Glomerular visceral epithelial cell (primary cell): ENCODE results near the gene CD151.

Experiments
- DNase-seq: peaks from one replicate; pipeline ENCODE4 v3.0.0-alpha.2; 2016; ENCODE audit errors: extremely low spot score

The CD151 gene

DNA sequence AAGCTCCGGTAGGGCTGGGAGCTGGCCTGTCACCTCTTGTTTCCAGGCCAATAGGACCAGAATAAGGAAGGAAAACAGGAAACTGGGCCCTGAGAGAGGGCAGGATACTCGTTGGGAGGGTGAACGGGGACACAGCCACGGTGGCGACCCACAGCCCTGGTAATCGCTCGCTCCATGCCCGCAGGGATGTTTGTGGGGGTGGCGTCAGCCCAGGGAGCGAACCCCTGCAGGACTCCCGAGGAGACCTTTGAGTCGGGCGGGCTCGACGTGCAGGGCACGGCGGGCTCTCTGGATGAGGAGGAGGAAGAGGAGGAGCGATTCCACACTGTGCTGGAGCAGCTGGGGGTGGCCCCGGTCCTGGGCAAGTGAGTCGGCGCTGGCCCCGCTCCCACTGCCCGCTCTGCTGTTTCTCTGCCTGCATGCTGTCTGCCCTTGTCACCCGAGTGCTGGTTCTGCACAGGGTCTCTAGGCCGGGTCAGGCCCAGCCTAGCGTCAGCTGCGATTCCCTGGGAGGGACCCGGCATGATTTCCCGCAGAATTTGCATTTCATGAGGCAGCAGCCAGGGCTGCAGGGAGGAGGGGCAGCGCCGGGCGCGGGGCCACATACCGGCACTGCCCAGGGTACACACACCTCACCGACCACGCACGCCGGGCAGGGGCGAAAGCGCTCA lies 3.4 kb upstream of the CD151 start:
- peak; percentile 75 for DNase-seq

DNA sequence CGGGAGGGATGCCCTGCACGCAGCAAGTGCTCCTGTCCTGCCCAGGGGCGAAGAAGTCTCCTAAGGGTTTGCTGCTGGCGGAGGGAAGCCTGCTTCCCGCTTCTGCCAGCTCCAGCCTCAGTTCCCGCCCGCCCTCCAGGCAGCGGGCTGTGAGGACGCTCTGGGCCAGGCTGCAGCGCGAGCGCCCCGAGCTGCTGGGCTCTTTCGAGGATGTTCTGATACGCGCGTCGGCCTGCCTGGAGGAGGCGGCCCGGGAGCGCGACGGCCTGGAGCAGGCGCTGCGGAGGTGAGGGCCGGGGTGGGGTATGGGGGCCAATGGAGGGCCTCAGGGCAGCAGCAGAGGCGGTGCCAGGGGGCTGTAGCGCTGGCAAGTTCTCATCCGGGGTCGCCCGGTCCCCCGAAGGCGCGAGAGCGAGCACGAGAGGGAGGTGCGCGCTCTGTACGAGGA lies 2.9 kb upstream of the CD151 start:
- DNase-seq, result no peak

DNA sequence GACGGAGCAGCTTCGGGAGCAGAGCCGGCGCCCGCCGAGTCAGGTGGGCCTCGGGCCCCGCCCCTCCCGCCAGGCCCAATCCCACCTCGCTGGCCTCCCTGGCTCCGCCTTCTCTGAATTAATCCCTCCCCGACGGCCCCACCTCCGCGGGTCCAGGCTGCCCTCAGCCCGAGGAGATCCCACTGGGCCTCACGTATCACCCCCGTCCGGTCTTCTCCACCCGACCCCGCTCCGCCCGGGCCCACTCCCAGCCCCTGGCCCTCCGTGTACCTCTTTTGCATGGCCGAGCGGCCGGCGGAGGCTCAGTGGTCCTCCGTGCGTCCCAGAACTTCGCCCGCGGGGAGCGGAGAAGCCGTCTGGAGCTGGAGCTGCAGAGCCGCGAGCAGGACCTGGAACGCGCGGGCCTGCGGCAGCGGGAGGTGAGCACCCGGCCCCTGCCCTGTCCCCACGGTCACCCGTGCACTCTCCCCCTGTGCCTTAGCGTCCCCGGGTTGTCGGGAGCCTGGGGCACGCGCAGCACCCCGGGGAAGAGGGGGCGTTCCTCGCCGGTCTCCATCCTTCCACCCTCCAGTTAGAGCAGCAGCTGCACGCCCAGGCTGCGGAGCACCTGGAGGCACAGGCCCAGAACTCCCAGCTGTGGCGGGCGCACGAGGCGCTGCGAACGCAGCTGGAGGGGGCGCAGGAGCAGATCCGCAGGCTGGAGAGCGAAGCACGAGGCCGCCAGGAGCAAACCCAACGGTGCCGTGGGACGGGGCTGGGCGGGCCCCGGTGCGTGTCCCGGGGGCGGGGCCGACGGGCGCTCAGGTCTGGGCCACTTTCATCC lies 2.2 kb upstream of the CD151 start:
- DNase-seq, result peak; percentile 61

DNA sequence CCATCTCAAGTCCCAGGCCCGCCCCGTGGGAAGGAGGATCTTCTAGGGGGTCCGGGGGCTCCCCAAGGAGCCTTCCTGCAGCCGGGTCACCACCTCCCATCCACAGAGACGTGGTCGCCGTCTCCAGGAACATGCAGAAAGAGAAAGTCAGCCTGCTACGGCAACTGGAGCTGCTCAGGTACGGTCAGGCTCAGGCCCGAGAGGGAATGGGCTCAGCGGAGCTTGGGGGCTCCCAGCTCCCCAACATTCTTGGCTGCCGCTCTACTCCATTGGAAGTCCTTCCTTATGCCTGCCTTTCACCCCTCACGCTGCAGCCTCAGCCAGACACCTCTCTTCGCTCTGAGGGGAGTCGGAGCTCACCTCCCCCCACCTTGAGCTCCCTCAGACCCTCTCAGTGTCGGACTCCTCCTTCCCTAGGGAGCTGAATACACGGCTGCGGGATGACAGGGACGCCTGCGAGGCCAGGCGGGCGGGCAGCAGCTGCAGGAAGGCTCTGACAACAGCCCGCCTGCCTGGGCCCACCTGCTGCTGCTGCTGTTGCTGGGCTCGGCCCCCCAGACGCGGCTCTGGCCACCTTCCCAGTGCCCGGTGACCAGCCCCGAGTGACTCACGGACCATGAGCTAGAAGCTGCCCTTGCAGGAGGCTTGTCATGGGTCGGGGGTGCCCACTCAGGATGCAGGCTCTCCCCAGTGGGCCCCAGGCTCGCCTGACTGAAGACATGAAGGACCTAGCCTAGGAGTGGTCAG lies 1.5 kb upstream of the CD151 start:
- peak; percentile 83 for DNase-seq

DNA sequence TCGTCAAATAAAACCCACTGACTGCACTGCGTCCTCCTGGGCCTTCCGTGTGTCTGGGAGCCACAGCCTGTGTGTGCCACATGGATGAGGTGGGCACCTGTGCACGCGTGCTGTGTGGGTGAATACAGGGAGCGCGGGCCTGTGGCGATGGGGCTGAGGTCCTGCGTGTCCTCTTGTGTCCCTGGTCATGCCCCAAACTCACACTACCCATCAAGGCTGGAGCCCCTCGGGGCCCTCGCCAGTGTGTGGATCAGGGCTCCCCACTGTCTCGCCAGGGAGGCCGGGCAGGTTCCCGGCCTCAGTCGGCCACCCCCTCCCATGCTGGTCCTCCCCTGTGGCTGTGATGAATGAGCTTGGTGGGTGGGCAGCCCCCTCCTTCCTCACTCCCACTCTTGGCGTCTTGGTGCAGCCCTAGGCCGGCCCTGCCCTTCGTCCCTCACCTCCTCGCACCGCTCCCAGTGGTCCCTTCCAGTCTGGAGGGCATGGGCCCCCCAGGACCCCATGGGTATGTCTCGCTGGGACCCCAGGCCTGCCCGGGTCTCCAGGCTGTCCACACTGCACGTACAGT lies 707 bp upstream of the CD151 start:
- DNase-seq, result no peak

DNA sequence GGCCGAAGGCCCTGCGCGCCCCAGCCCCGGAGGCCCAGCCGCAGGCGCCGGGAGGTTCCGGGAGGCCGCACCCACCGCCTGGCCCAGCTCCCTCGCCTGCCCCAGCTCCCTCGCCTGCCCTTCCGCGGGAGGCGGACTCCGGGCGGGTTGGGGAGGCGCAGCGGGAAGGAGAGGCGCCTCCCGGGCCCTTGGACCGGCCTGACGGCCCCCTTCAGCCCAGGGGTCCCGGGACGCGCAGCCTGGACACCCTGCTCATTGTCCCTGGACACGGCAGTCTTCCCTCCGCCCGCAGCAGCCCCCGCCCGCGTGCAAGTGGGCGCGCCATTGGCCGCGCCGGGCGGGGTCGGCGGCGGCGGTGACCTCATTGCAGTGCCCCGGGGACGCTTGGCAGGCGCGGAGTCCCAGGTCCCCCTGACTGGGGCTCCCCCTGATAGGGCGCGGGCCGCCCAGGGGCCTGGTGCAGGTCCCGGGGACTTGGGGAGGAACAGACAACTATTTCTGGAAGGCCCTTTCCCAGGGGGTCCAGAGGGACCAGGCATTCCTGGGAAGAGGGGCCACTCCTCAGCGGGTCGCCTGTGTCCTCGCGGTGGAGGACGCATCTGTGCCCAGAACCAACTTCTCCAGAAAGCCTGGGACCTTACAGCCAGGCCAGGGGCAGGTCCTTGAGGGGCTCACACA lies 501 bp downstream of the CD151 start:
- peak; percentile 63 for DNase-seq

DNA sequence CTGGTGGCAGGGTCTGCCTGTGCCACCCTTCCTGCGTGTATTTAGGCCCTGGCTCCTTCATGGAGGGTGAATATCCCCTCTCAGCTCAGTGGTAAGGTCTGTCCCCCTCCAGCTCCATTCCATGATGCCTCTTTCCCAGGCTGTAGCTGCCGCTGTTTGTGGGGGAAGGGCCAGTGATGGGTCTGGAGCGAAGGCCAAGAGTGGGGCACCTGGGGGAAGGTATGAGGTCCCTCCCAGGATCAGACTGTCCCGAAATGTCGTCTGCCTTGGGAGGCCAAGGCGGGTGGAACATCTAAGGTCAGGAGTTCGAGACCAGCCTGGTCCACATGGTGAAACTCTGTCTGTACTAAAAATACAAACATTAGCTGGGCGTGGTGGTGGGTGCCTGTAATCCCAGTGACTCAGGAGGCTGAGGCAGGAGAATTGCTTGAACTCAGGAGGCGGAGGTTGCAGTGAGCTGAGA lies 1.1 kb downstream of the CD151 start:
- no peak for DNase-seq

DNA sequence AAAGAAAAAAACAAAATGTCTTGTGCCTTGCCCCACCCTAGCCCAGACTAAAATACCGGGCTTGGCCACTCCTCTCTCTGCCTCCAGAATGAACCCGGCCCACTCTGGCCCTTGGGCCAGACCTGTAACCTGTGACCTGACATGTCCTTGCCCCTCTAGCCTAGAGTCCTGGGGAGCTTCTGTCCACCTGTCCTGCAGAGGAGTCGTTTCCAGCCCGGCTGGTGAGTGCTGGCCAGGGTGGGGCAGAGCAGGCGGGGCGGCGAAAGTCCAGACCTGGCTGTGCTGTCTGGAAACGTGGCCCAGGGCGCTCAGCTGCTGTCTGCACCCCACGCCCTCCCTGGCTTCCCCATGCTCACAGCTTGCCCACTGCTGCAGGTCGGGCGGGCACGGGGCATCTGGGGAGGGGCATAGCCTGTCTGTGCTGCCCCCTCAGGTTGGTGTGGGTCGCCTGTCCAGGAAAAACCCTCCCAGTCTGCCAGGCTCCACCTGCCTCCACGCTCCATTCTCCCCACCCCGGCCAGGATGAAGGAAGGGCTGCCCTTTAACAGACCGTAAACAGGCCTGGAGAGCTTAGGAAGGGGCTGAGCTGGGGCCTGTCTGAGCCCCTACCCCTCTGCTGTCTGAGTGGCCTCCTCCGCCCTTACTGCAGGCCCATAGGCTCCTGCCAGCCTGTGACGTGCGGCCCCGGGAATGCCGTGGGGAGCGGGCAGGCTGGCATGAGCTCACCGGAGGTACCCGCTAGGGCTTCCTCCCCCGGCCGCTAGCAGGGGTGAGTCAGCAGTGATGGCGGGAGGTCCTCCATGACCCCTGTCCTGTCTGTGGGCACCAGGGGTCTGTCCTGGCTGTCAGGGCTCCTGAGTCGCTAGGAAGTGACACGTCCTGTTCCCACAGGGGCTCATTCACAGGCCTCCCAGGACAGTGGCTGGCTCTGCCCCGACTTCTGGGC lies 1.9 kb downstream of the CD151 start:
- DNase-seq, result peak; percentile 97

DNA sequence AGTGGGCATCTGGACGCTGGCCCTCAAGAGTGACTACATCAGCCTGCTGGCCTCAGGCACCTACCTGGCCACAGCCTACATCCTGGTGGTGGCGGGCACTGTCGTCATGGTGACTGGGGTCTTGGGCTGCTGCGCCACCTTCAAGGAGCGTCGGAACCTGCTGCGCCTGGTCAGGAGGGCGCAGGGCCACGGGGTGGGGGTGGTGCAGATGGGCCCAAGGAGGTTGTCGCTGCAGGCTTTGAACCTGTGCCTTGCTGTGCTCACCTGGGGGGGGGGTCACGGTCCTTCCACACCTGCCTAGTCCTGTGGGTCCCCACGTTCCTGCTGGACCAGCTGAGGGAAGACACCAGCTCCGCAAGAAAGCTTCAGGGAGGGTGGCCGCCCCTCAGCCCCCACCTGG lies 3.5 kb downstream of the CD151 start:
- no peak for DNase-seq

DNA sequence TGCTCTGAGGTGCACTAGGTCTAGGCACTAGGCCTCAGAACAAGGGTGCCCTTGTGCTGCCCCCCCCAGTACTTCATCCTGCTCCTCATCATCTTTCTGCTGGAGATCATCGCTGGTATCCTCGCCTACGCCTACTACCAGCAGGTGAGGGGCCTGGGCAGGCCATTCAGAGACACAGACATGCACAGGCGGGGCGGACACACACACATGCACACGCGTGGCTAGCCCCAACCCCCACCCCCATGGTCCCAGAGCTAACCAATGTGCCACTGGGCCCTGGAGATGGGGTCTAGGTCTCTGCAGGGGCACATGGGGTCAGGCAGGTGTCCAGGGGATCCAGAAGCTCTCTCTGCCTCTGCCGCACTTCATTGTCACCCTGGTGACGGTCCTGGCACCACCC lies 3.9 kb downstream of the CD151 start:
- DNase-seq, result no peak

DNA sequence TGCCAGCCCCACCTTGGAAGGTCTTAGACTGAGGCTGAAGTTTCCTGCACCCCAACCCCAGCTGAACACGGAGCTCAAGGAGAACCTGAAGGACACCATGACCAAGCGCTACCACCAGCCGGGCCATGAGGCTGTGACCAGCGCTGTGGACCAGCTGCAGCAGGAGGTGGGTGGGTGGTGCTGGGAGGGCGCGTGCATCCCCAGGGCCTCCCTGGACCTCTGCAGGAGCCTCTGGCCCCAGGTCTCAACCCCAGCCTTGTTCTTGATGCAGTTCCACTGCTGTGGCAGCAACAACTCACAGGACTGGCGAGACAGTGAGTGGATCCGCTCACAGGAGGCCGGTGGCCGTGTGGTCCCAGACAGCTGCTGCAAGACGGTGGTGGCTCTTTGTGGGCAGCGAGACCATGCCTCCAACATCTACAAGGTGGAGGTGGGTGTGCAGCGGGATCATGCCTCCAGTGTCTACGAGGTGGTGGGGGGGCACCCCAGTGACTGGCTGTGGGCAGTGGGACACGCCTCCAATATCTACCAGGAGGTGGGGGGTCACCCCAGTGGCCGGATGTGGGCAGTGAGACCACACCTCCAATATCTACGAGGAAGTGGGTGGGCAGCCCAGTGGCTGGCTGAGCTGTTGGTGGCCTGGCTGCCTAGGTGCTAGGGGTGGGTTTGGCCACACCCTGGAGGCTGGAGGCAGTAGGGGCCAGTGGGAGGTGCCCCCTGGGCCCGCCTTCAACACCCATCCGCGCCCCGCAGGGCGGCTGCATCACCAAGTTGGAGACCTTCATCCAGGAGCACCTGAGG lies 4.6 kb downstream of the CD151 start:
- DNase-seq, result no peak

DNA sequence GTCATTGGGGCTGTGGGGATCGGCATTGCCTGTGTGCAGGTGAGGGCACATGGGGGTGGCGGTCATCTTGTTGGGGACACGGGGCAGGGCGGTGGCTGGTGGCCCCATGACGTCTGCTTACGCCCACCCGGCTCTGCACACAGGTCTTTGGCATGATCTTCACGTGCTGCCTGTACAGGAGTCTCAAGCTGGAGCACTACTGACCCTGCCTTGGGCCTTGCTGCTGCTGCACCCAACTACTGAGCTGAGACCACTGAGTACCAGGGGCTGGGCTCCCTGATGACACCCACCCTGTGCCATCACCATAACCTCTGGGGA lies 5.2 kb downstream of the CD151 start:
- DNase-seq, result no peak

DNA sequence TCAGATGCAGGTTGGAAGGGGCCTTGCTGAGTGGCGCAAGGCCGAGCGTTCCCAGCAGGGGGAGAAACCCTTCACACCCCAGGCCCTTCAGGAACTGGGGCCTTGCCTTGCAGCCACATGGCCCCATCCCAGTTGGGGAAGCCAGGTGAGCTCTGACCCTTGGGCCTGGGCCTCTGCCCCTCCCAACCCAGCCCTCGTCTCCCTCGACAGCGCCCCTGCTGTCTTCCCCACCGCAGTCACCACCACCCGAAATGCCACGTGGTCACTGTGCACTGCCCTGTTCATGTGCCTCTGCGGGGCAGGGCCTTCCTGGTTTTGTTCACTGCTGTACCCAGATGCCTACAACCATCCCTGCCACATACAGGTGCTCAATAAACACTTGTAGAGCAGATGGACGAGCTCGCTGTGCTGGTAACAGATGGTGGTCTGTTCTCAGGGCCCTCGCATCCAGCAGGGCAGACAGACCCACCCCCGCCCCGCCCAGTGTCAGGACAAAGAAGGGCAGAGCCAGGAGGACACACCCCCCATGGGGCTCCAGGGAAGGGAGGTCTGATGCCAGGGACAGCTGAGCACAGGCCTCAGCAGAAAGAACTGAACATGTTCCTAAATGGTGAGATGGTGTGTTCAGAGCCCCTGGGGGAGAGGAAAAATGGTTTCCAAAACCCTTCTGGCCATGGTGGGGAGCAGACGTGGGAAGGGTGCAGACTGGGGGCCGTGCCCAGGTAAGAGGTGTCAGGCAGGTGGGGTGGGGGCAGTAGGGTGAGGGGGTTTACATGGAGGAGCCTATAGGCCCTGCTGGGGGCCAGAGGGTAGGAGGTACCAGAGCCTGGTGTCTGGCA lies 5.9 kb downstream of the CD151 start:
- DNase-seq, result no peak

DNA sequence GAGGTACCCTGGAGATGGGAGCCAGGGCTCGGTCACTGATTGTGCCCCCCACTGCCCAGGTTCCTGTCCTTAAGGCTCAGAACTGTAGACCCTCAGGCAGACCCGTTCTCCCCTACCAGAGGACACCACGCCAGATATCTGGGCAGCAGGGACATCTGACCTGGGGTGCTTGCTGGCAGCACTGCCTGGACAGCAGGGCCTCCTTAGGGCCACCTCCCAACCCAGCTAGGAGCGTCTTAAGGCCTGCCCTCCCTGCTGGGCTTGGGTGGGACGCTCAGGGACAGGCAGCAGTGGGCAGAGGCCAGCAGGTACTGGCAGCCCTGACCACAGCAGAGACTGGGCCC lies 6.5 kb downstream of the CD151 start:
- no peak for DNase-seq

DNA sequence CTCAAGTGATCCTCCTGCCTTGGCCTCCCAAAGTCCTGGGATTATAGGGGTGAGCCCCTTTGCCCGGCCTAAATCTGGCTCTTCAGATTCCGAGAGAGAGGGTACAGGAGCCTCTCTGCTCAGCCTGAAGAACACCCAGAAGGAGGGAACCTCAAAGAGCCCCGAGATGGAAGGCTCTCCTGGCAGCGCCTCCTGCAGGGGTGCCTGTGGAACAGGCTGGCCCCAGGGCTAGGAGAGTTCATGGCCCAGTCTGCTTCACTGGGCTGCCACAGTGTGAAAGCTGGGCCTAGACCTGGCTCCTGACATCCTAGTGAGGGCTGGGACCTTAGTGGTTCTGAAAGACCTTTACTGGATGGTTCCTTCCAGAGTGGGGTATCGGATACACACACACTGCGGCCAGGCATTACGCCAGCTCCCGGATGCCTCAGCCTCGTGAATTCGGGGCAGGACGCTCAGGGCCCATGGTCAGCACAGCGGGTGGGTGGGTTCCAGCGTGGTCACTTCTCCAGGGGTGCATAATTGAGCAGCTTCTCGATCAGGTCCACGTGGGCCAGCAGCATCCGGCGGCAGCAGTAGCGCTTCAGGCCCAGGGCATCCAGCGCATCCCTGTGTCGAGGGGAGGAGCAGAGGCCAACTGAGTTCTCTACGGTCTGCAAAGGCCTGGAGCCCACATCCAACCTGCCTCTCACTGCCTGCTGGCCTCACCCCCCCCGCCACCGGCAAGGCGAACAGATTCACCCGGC lies 7.3 kb downstream of the CD151 start:
- DNase-seq, result no peak

DNA sequence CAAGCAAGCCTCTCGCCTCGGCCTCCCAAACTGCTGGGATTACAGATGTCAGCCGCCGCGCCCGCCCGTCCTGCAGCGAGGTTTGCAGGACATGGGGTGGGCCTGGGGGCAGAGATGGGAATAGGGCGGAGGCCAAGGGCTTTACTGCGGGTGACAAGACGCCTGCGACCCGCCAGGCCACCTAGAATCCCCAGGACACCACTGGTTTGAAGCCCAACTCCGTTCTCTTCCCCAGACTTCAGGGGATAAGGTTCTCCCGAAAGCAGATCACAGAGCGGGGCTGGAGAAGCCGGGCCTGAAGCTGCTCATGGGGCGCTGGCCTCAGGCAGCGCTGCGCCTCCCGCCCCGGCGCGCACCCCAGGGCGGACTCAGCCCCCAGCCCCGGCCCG lies 9.2 kb downstream of the CD151 start:
- no peak for DNase-seq

DNA sequence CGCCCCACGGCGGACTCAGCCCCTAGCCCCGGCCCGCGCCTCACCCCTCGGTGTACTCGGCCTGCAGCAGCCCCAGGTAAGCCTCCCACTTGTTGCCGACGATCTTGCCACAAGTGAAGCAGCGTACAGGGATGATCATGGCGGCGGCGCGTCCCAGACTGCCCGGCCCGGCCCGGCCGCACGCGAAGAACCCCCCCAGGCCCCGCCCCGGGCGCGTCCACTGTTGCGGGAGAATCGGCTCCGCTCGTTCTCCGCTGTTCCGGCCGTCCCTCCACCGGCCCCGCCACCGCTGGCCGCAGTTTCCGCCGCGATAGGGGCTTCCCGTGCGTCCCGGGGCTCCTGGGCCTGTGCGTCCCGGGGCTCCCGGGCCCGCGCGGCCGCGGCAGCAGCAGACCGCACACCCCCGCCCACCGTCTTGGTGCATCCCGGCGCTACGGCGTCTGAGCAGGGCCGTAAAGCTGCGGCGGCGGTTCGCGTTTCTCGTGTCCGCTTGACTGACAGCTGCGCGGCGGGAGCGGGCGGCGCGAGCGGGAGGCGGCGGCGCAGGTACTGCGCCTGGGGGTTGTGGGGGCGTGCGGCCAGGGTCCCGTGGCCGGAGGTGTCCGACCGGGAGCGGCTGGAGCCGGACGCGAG lies 9.7 kb downstream of the CD151 start, which contains the start of the genes POLR2L and TSPAN4:
Gene POLR2L (minus strand): TSS at position 160 of the 633 bp plus-strand sequence. CDS start 21 bp downstream, at position 139.
Gene TSPAN4 (plus strand): TSS at position 483 of the 633 bp plus-strand sequence. CDS start 7,453 bp downstream, outside the sequence.
- peak; percentile 85 for DNase-seq
